Right atrium auricular region (tissue), 2 donors: ENCODE measurements around the gene KISS1R. TPM values are rescaled to one million over a fixed set of nuclear protein-coding genes. Genes with fewer than 3 reads are reported as not detected.

Experiments used
- DNase-seq: peaks from one replicate; pipeline ENCODE4 v3.0.0-alpha.2; 2019; ENCODE audit warnings: low spot score
- H3K27ac ChIP-seq, 2 donors: fragments of 200-600 bp; sonication (generic); 1 replicate in 1 of 2; 2 replicates in 1 of 2; pipeline ENCODE4 v1.5.1; 2016 to 2019
- H3K27me3 ChIP-seq, 2 donors: fragments of 200-600 bp; sonication (generic); one replicate each; pipeline versions ENCODE4 v1.5.1 to v1.6.0; 2017 to 2019
- H3K36me3 ChIP-seq: fragments of 200-600 bp; sonication (generic); one replicate; pipeline ENCODE4 v1.5.1; 2016
- H3K4me1 ChIP-seq, 2 donors: fragments of 200-600 bp; sonication (generic); one replicate each; pipeline versions ENCODE4 v1.5.1 to v1.6.0; 2017 to 2019
- H3K4me3 ChIP-seq, 2 donors: fragments of 200-600 bp; sonication (generic); 1 replicate in 1 of 2; 2 replicates in 1 of 2; pipeline ENCODE4 v1.5.1; 2017 to 2019; ENCODE audit warnings: mild to moderate bottlenecking in 1 of 2, moderate library complexity in 1 of 2
- H3K9me3 ChIP-seq, 2 donors: fragments of 200-600 bp; sonication (generic); one replicate each; pipeline ENCODE4 v1.5.1; 2019
- total RNA-seq, 2 donors: library from RNA; depleted of rRNA; stranded (reverse); fragments of >200 nt; gene quantifications; one replicate each; pipeline ENCODE4 v1.1.0, GENCODE V29; 2016
- TF ChIP-seq, protein P1 (sequence below), 2 donors: fragments of 200-600 bp; sonication (generic); IDR thresholded peaks; one replicate each; pipeline ENCODE4 v1.5.1; 2019; ENCODE audit warnings: antibody characterized with exemption in 2 of 2

KISS1R gene
- total RNA-seq: not detected

- Histone ChIP-seq H3K9me3 (no peaks in the 10 kb centered on the region), H3K4me1 (peaks cover 0 to 49% of the 10 kb centered on the region in 2 donors), H3K27ac (no peak within 1 kb of the TSS), H3K36me3 (no peaks in the 10 kb centered on the region), H3K4me3 (peak within 1 kb of the TSS in 1 of 2 donors; percentile 41), H3K27me3 (peaks cover 18 to 38% of the 10 kb centered on the region in 2 donors)
- no peak for DNase-seq
- TF ChIP-seq, protein P1, sequence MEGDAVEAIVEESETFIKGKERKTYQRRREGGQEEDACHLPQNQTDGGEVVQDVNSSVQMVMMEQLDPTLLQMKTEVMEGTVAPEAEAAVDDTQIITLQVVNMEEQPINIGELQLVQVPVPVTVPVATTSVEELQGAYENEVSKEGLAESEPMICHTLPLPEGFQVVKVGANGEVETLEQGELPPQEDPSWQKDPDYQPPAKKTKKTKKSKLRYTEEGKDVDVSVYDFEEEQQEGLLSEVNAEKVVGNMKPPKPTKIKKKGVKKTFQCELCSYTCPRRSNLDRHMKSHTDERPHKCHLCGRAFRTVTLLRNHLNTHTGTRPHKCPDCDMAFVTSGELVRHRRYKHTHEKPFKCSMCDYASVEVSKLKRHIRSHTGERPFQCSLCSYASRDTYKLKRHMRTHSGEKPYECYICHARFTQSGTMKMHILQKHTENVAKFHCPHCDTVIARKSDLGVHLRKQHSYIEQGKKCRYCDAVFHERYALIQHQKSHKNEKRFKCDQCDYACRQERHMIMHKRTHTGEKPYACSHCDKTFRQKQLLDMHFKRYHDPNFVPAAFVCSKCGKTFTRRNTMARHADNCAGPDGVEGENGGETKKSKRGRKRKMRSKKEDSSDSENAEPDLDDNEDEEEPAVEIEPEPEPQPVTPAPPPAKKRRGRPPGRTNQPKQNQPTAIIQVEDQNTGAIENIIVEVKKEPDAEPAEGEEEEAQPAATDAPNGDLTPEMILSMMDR (IDR thresholded peaks at IDR 0.05): peak in 1 of 2 donors; percentile 64
Observed at GRCh38 chr19:917323-918151, at the start of gene KISS1R. TSS of gene KISS1R (plus strand) at chr19:917333. CDS start at chr19:917503, 170 bp downstream.

- no peak for DNase-seq
- Histone ChIP-seq H3K9me3 (no peaks in the 10 kb centered on the region), H3K4me3 (no peak overlapping the region), H3K4me1 (peaks cover 0 to 21% of the 10 kb centered on the region in 2 donors), H3K36me3 (peaks cover 20% of the 10 kb centered on the region), H3K27ac (no peak overlapping the region), H3K27me3 (no peaks in the 10 kb centered on the region)
- TF ChIP-seq, protein P1 (IDR thresholded peaks at IDR 0.05): no peak
Observed at GRCh38 chr19:867855-868457, 49.2 kb upstream of the KISS1R start.

GRCh38 chr19:868458-869244, 48.5 kb upstream of the KISS1R start:
- Histone ChIP-seq H3K9me3 (no peaks in the 10 kb centered on the region), H3K36me3 (peaks cover 24% of the 10 kb centered on the region), H3K4me1 (peaks cover 0 to 14% of the 10 kb centered on the region in 2 donors), H3K4me3 (no peak overlapping the region), H3K27ac (peak overlapping the region; percentile 68 to 78), H3K27me3 (no peaks in the 10 kb centered on the region)
- TF ChIP-seq, protein P1 (IDR thresholded peaks at IDR 0.05): no peak
- no peak for DNase-seq

DNA sequence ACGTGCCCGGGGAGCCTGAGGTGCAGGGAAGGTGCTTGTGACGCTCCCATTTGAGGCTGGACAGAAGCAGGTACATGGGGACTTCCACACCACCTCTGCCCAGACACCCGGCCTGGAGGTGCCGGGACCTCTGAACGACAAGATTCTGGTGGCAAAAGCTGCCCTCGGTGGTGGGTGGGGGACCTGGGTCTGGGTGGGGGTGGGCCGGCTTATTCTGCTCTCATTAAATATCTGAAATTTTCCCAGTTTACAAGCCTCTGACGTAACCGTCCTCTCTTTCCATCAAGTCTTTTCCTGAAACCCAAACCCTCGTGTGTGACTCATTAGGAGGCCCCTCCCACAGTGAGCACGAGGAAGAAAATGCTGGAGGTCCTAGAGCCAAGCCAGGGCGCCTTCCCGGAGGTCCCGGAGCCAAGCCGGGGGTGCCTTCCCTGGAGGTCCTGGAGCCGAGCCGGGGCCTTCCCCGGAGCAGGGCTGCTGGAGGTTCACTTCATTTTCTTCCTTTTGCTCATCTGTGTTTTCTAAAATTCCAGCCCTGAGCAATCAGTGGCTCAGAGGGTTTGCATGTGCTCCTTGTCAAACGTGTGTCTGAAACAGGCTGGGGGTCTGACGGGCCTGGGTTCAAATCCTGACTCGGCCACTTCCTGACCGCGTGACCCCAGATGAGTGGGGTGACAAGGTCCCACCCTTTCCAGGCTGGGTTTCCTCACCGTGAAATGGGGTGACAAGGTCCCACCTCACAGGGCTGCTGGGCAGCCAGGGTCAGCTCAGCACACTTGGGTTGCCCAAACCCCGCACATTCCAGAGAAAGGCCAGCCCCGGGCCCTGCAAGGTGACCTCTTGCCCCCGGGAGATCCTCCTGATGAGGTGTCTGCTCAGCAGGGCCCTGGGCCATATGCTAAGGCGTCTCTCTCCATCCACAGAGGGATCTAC, 47.6 kb upstream of the KISS1R start:
- Histone ChIP-seq H3K27me3 (no peaks in the 10 kb centered on the region), H3K27ac (peak overlapping the region; percentile 68 to 78), H3K4me1 (peaks cover 0 to 13% of the 10 kb centered on the region in 2 donors), H3K9me3 (no peaks in the 10 kb centered on the region), H3K4me3 (no peak overlapping the region), H3K36me3 (peaks cover 29% of the 10 kb centered on the region)
- peak; percentile 87 for DNase-seq
- TF ChIP-seq, protein P1 (IDR thresholded peaks at IDR 0.05): no peak

GRCh38 chr19:870314-870713, 46.8 kb upstream of the KISS1R start:
- peaks cover 0 to 13% of the 10 kb centered on the region in 2 donors for H3K4me1 ChIP-seq
- peaks cover 37% of the 10 kb centered on the region for H3K36me3 ChIP-seq
- no peak overlapping the region for H3K4me3 ChIP-seq
- peak overlapping the region in 1 of 2 donors; percentile 68 for H3K27ac ChIP-seq
- no peaks in the 10 kb centered on the region for H3K9me3 ChIP-seq
- TF ChIP-seq, protein P1 (IDR thresholded peaks at IDR 0.05): no peak
- no peaks in the 10 kb centered on the region for H3K27me3 ChIP-seq
- no peak for DNase-seq
